ENCODE measurements around the gene DMPK.

Gene DMPK

DNA sequence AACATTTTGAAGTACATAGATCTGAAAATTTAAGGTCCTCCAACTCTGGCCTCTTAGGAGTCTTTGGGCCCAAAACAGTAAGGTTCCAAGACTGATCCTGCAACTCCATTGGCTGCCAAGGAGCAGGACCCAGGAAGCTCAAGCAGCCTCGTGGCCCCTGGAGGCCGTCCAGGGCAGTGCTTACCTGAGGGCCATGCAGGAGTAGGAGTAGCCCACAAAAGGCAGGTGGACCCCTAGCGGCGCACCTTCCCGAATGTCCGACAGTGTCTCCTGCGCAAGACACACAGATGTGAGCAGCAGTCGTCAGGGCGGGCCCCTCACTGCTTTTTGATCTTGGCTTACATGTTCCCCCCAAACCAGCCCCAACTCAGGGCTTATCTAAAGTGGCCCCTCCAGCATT lies 7.5 kb downstream of the DMPK start:
- Histone ChIP-seq H3K4me1 (ENCODE audit: insufficient read depth, low read length) (peaks cover 13% of the 10 kb centered on the region), H3K4me3 (ENCODE audit: low read length) (no peak overlapping the region), H3K36me3 (ENCODE audit: insufficient read depth, low read length) (peaks cover 65% of the 10 kb centered on the region), H2AFZ (ENCODE audit: low read depth, low read length) (no peak overlapping the region), H3K27me3 (ENCODE audit: insufficient read depth, low read length) (no peaks in the 10 kb centered on the region), H3K9me3 (ENCODE audit: low read length) (no peaks in the 10 kb centered on the region)

DNA sequence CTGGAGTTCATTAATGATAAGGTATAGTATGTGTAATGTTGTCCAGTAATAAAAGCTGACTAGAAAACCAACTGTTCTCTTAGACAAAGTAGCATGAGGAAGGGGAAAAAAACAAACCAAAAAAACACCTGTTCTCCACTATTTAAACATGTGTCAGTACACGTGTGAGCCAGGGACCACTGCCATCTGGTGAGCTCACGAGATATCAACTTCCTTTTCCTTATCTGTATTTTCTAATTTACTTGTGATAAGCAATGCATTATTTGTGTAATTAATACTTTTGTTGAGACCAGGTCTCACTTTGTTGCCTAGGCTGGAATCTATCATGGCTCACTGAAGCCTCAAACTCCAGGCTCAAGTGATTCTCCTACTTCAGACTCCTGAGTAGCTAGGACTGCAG lies 8.9 kb downstream of the DMPK start:
- H2AFZ ChIP-seq (ENCODE audit: low read depth, low read length), result no peak overlapping the region
- H3K27me3 ChIP-seq (ENCODE audit: insufficient read depth, low read length), result no peaks in the 10 kb centered on the region
- H3K9me3 ChIP-seq (ENCODE audit: low read length), result no peaks in the 10 kb centered on the region
- H3K4me3 ChIP-seq (ENCODE audit: low read length), result no peak overlapping the region
- H3K4me1 ChIP-seq (ENCODE audit: insufficient read depth, low read length), result peaks cover 15% of the 10 kb centered on the region
- peaks cover 59% of the 10 kb centered on the region for H3K36me3 ChIP-seq (ENCODE audit: insufficient read depth, low read length)

GRCh38 chr19:45772912-45773311 lies 9.4 kb downstream of the DMPK start:
- Histone ChIP-seq H3K4me3 (ENCODE audit: low read length) (no peak overlapping the region), H3K36me3 (ENCODE audit: insufficient read depth, low read length) (peaks cover 54% of the 10 kb centered on the region), H3K9me3 (ENCODE audit: low read length) (no peaks in the 10 kb centered on the region), H3K27me3 (ENCODE audit: insufficient read depth, low read length) (no peaks in the 10 kb centered on the region), H2AFZ (ENCODE audit: low read depth, low read length) (no peak overlapping the region), H3K4me1 (ENCODE audit: insufficient read depth, low read length) (peaks cover 15% of the 10 kb centered on the region)

DNA sequence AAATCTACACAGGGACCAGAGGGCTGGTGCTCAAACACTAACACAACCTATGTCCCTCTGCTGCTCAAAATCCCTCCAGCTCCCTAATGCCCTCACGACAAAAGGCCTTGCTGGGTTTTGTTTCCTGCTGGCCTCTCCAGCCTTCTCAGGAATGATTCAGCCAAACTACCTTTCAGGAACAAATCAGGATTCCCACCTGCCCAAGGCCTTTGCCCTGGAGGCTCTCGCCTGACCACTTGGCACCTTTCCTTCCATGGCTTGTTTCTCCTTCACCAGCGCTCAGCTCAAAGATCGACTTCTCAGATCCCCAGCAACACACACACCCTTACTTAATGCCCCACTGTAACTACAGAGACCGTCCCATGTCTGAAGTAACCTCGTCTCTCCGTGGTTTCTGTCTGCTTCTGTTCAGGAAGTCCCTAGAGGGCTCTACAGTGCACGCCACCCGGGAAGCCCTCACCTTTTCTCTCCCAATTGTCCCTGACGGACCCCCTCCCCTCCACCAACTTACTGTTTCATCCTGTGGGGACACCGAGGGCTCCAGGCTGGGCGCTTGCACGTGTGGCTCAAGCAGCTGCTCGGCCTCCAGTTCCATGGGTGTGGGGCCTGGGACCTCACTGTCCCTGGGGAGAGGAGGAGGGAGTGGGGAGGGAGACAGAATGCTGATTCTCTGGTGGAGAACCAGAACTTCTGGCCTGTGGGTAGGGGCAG lies 10.0 kb downstream of the DMPK start:
- H3K4me3 ChIP-seq (ENCODE audit: low read length), result no peak overlapping the region
- peaks cover 48% of the 10 kb centered on the region for H3K36me3 ChIP-seq (ENCODE audit: insufficient read depth, low read length)
- peaks cover 15% of the 10 kb centered on the region for H3K4me1 ChIP-seq (ENCODE audit: insufficient read depth, low read length)
- H3K27me3 ChIP-seq (ENCODE audit: insufficient read depth, low read length), result no peaks in the 10 kb centered on the region
- H2AFZ ChIP-seq (ENCODE audit: low read depth, low read length), result no peak overlapping the region
- no peaks in the 10 kb centered on the region for H3K9me3 ChIP-seq (ENCODE audit: low read length)

DNA sequence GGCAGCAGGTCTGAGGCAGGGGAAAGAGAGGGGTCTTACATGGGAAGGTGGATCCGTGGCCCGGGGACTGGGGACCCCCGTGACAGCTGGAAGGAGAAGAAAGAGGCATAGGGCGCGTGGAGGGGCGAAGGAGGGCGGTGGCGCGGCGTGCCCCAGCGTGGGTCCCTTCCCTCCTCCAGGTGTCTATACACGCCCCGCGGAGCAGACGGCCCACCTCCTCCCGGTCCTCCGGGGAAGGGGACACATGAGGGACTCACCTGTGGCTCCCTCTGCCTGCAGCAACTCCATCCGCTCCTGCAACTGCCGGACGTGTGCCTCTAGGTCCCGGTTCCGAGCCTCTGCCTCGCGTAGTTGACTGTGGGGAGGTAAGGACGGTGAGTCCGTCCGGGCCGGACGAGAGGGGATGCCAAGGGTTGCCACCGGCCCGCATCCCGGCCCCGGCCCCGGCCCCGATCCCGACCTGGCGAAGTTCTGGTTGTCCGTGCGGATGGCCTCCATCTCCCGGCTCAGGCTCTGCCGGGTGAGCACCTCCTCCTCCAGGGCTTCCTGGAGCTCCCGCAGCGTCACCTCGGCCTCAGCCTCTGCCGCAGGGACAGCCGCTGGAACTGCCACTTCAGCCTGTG lies 10.9 kb downstream of the DMPK start:
- H3K4me3 ChIP-seq (ENCODE audit: low read length), result no peak overlapping the region
- no peaks in the 10 kb centered on the region for H3K27me3 ChIP-seq (ENCODE audit: insufficient read depth, low read length)
- peaks cover 39% of the 10 kb centered on the region for H3K36me3 ChIP-seq (ENCODE audit: insufficient read depth, low read length)
- H3K9me3 ChIP-seq (ENCODE audit: low read length), result no peaks in the 10 kb centered on the region
- H2AFZ ChIP-seq (ENCODE audit: low read depth, low read length), result no peak overlapping the region
- peaks cover 23% of the 10 kb centered on the region for H3K4me1 ChIP-seq (ENCODE audit: insufficient read depth, low read length)

DNA sequence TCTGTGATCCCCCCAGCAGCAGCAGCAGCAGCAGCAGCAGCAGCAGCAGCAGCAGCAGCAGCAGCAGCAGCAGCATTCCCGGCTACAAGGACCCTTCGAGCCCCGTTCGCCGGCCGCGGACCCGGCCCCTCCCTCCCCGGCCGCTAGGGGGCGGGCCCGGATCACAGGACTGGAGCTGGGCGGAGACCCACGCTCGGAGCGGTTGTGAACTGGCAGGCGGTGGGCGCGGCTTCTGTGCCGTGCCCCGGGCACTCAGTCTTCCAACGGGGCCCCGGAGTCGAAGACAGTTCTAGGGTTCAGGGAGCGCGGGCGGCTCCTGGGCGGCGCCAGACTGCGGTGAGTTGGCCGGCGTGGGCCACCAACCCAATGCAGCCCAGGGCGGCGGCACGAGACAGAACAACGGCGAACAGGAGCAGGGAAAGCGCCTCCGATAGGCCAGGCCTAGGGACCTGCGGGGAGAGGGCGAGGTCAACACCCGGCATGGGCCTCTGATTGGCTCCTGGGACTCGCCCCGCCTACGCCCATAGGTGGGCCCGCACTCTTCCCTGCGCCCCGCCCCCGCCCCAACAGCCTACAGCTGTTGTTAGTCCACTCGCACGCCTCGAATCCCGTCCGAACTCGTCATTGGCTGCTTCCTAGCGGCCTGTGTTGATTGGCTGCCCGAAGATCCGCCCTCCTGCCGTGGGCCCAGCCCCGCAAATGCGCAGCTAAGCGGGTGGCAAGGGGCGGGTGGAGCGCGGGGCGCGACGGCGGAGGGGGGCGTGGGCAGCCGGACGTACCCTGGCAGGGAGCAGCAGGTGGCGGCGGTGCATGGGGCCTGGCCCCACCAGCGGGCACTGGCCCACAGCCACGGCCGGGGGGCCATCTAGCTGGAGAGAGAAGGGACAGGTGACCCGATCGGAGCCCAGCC lies 11.8 kb downstream of the DMPK start:
- peak overlapping the region; percentile 45 for H3K4me3 ChIP-seq (ENCODE audit: low read length)
- H2AFZ ChIP-seq (ENCODE audit: low read depth, low read length), result no peak overlapping the region
- H3K36me3 ChIP-seq (ENCODE audit: insufficient read depth, low read length), result peaks cover 38% of the 10 kb centered on the region
- H3K9me3 ChIP-seq (ENCODE audit: low read length), result no peaks in the 10 kb centered on the region
- H3K4me1 ChIP-seq (ENCODE audit: insufficient read depth, low read length), result peaks cover 29% of the 10 kb centered on the region
- H3K27me3 ChIP-seq (ENCODE audit: insufficient read depth, low read length), result no peaks in the 10 kb centered on the region

- H3K36me3 ChIP-seq (ENCODE audit: insufficient read depth, low read length), result peaks cover 35% of the 10 kb centered on the region
- H3K4me3 ChIP-seq (ENCODE audit: low read length), result peak overlapping the region; percentile 45
- H3K4me1 ChIP-seq (ENCODE audit: insufficient read depth, low read length), result peaks cover 35% of the 10 kb centered on the region
- no peaks in the 10 kb centered on the region for H3K27me3 ChIP-seq (ENCODE audit: insufficient read depth, low read length)
- no peaks in the 10 kb centered on the region for H3K9me3 ChIP-seq (ENCODE audit: low read length)
- H2AFZ ChIP-seq (ENCODE audit: low read depth, low read length), result no peak overlapping the region
Observed at GRCh38 chr19:45769821-45770191, 12.5 kb downstream of the DMPK start.

DNA sequence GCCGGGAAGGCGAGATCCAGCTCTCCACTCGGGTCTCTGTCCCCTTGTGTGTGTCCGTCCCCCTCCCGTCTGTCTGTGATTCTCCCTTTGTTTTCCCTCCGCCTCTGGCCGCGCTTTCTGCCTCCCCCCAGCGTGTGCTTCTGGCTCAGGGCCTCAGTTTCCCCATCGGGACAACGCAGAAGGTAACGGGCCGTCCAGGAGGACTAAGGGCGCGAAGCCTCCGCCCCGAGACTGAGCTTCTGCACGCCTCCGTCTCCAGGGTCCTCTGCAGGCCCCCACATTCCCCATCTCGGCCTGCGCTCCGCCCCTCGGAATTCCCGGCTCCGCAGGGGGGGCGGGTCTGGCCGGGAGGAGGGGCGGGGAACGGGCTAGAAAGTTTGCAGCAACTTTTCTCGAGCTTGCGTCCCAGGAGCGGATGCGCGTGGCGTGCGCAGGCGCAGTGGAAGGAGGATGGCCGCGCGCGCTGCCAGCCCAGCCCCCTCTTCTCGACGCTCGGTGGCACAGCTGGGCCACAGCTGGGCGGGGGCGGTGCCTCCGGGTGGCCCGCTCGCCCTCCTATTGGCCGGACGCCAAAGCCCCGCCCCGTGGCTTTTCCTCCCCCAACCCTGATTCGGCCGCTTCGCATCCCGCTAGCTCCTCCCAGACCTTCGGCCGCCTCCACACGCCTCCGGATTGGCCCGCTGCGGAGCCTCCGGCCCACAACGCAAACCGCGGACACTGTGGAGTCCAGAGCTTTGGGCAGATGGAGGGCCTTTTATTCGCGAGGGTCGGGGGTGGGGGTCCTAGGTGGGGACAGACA lies 13.1 kb downstream of the DMPK start, which contains the start of gene SIX5:
SIX5 (minus strand) TSS at position 269 of the 799 bp plus-strand sequence. CDS start 408 bp downstream, outside the sequence.
- H3K4me3 ChIP-seq (ENCODE audit: low read length), result peak within 1 kb of the TSS; percentile 48
- H3K4me1 ChIP-seq (ENCODE audit: insufficient read depth, low read length), result peaks cover 41% of the 10 kb centered on the region
- no peaks in the 10 kb centered on the region for H3K27me3 ChIP-seq (ENCODE audit: insufficient read depth, low read length)
- H3K9me3 ChIP-seq (ENCODE audit: low read length), result no peaks in the 10 kb centered on the region
- no peak within 1 kb of the TSS for H2AFZ ChIP-seq (ENCODE audit: low read depth, low read length)
- peaks cover 28% of the 10 kb centered on the region for H3K36me3 ChIP-seq (ENCODE audit: insufficient read depth, low read length)

DNA sequence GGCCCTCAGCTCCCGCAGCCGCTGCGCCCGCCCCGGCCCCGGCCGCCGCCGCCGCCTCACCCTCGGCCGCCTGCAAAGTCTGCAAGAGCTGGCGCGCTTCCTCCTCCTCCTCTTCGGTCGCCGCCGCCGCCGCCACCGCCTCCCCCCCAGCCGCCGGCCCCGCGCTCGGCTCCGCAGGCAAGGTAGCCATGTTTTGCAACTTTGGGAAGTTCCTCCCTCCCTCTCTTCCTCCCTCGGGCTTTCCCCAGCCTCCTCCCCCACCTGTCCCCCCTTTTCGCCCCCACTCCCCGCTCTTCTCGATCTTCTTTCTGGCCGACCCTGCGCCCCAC lies 13.7 kb downstream of the DMPK start:
- peak overlapping the region; percentile 48 for H3K4me3 ChIP-seq (ENCODE audit: low read length)
- no peak overlapping the region for H2AFZ ChIP-seq (ENCODE audit: low read depth, low read length)
- peaks cover 45% of the 10 kb centered on the region for H3K4me1 ChIP-seq (ENCODE audit: insufficient read depth, low read length)
- no peaks in the 10 kb centered on the region for H3K27me3 ChIP-seq (ENCODE audit: insufficient read depth, low read length)
- peaks cover 27% of the 10 kb centered on the region for H3K36me3 ChIP-seq (ENCODE audit: insufficient read depth, low read length)
- no peaks in the 10 kb centered on the region for H3K9me3 ChIP-seq (ENCODE audit: low read length)

DNA sequence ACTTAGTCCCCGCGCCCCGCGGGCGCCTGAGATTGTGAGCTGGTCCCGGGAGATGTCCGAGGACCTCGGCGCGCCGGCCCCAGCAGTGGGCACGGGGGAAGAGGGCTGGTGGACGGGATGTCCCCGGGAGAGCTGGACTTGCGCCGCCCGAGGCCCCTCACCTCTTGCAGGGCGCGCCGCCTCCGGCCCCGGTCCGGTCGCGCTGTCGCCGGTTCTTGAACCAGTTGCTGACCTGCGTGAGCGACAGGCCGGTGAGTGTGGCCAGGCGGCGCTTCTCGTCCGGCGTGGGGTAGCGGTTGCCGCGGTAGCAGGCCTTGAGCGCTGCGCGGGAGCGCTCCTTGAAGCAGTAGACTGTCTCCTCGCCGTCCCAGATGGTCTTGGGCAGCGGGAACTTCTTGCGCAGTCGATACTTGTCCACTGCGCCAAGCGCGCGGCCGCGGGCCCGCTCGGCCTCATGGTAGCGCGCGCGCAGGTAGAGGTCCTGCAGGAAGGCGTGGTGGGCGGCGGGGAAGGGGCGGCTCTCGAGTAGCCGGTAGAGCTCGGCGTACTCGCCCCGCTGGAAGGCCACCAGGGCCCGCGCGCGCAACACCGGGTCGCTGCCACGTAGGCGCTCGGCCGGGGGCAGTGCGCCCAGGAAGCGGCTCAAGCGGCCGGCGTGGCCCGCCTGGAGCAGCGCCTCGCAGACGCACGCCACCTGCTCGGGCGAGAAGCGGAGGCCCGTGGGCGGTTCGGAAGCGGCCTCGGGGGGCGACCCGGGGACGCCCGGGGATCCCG lies 14.2 kb downstream of the DMPK start:
- H3K4me3 ChIP-seq (ENCODE audit: low read length), result peak overlapping the region; percentile 48
- no peaks in the 10 kb centered on the region for H3K9me3 ChIP-seq (ENCODE audit: low read length)
- peaks cover 22% of the 10 kb centered on the region for H3K36me3 ChIP-seq (ENCODE audit: insufficient read depth, low read length)
- H2AFZ ChIP-seq (ENCODE audit: low read depth, low read length), result no peak overlapping the region
- H3K27me3 ChIP-seq (ENCODE audit: insufficient read depth, low read length), result no peaks in the 10 kb centered on the region
- peaks cover 45% of the 10 kb centered on the region for H3K4me1 ChIP-seq (ENCODE audit: insufficient read depth, low read length)

- Histone ChIP-seq H2AFZ (ENCODE audit: low read depth, low read length) (no peak overlapping the region), H3K9me3 (ENCODE audit: low read length) (no peaks in the 10 kb centered on the region), H3K36me3 (ENCODE audit: insufficient read depth, low read length) (peaks cover 15% of the 10 kb centered on the region), H3K27me3 (ENCODE audit: insufficient read depth, low read length) (no peaks in the 10 kb centered on the region), H3K4me3 (ENCODE audit: low read length) (peak overlapping the region; percentile 48), H3K4me1 (ENCODE audit: insufficient read depth, low read length) (peaks cover 45% of the 10 kb centered on the region)
Observed at GRCh38 chr19:45767410-45767880, 14.8 kb downstream of the DMPK start.

DNA sequence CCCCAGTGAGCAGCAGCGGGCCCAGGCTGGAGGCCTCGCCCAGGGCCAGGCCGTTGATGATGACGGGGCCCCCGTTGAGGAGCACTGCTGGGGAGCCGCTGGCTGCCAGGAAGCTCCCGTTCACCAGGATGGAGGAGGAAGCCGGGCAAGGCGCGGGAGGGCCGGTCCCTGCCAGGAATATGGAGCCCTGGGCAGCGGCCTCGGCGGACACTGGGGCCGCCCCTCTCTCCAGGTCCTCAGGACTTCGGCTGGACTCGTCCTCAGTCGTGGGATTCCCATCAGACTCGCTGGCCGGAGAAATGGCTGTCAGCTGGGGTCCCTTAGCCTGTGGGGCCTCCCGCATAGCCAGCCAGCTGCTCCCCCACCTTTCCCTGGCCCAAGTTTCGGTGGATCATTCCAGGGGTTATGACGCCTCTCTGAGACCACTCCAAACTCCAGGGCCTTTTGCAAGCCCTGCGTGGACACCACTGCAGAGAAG lies 15.4 kb downstream of the DMPK start:
- H3K4me1 ChIP-seq (ENCODE audit: insufficient read depth, low read length), result peaks cover 45% of the 10 kb centered on the region
- no peak overlapping the region for H2AFZ ChIP-seq (ENCODE audit: low read depth, low read length)
- H3K36me3 ChIP-seq (ENCODE audit: insufficient read depth, low read length), result peaks cover 10% of the 10 kb centered on the region
- H3K9me3 ChIP-seq (ENCODE audit: low read length), result no peaks in the 10 kb centered on the region
- H3K4me3 ChIP-seq (ENCODE audit: low read length), result peak overlapping the region; percentile 48
- no peaks in the 10 kb centered on the region for H3K27me3 ChIP-seq (ENCODE audit: insufficient read depth, low read length)
